OCI-LY7 (cell line): ENCODE results near the gene RACGAP1. TPM values are rescaled to one million over a fixed set of nuclear protein-coding genes. Genes with fewer than 3 reads are reported as not detected.

Experiments
- BruUV-seq: library from RNA; stranded (reverse); fragments of 400-500 nt; replicated peaks from 2 replicates; lab custom pipeline; 2021; lab: Mats Ljungman, UMichigan
- CTCF ChIA-PET: fragments of 300-600 bp; sonication (Branson Sonifier 250); formaldehyde crosslinking; loops from one replicate; lab custom pipeline; 2022; ENCODE audit warnings: antibody characterized with exemption; ENCODE audit not compliant: unreplicated experiment; lab: Charles Lee
- POLR2A ChIA-PET: fragments of 300-600 bp; sonication (Branson Sonifier 250); formaldehyde crosslinking; loops from one replicate; lab custom pipeline; 2022; ENCODE audit warnings: antibody characterized with exemption; lab: Charles Lee
- DNase-seq: peaks from one replicate; pipeline ENCODE4 v3.0.0-alpha.2; 2015; ENCODE audit warnings: low spot score
- H2AFZ ChIP-seq: fragments of 200-600 bp; sonication (generic), shearing (Covaris generic); 2 replicates; pipeline ENCODE4 v1.6.1; 2014; ENCODE audit warnings: mild to moderate bottlenecking, antibody characterized with exemption, low read length, moderate library complexity
- H3K27ac ChIP-seq: fragments of 200-600 bp; sonication (generic); 2 replicates; pipeline ENCODE4 v1.5.1; 2014; ENCODE audit warnings: mixed run types, low read depth, mild to moderate bottlenecking, moderate library complexity, low read length, inconsistent platforms; ENCODE audit not compliant: poor library complexity, severe bottlenecking
- H3K36me3 ChIP-seq: fragments of 200-600 bp; sonication (generic); 2 replicates; pipeline ENCODE4 v1.6.1; 2014; ENCODE audit warnings: mild to moderate bottlenecking, antibody characterized with exemption, low read length, moderate library complexity, mixed read lengths; ENCODE audit not compliant: insufficient read depth
- H3K4me1 ChIP-seq: fragments of 200-600 bp; sonication (generic); 2 replicates; pipeline ENCODE4 v1.5.1; 2014; ENCODE audit warnings: mild to moderate bottlenecking, low read length; ENCODE audit not compliant: insufficient read depth, poor library complexity, severe bottlenecking
- H3K4me2 ChIP-seq: fragments of 200-600 bp; sonication (generic); 2 replicates; pipeline ENCODE4 v1.6.1; 2014; ENCODE audit warnings: mild to moderate bottlenecking, low read length
- H3K4me3 ChIP-seq: fragments of 200-600 bp; sonication (generic); 2 replicates; pipeline ENCODE4 v1.5.1; 2014; ENCODE audit warnings: mild to moderate bottlenecking, low read depth, low read length; ENCODE audit not compliant: poor library complexity, severe bottlenecking
- H3K79me2 ChIP-seq: fragments of 200-600 bp; sonication (generic); 2 replicates; pipeline ENCODE4 v1.6.1; 2016; ENCODE audit warnings: low read depth, mild to moderate bottlenecking, low read length, moderate library complexity, mixed read lengths; ENCODE audit not compliant: insufficient read depth
- H3K9me2 ChIP-seq: fragments of 200-600 bp; sonication (generic); 2 replicates; pipeline ENCODE4 v1.6.1; 2016; ENCODE audit warnings: mild to moderate bottlenecking, low read length, mixed read lengths; ENCODE audit not compliant: insufficient read depth
- H3K9me3 ChIP-seq: fragments of 200-600 bp; sonication (generic); 2 replicates; pipeline ENCODE4 v1.6.1; 2014; ENCODE audit warnings: mild to moderate bottlenecking, mixed run types, low read length, mixed read lengths
- H4K20me1 ChIP-seq: fragments of 200-600 bp; sonication (generic); 2 replicates; pipeline ENCODE4 v1.6.1; 2014; ENCODE audit warnings: mild to moderate bottlenecking, antibody characterized with exemption, low read length, moderate library complexity, mixed read lengths; ENCODE audit not compliant: insufficient read depth
- CTCF ChIP-seq: fragments of 200-600 bp; sonication (generic); conservative IDR thresholded peaks from 2 replicates; pipeline ENCODE4 v1.5.1; 2014; ENCODE audit warnings: mild to moderate bottlenecking, antibody characterized with exemption, low read length, moderate library complexity, mixed read lengths
- EZH2phosphoT487 ChIP-seq: fragments of 200-600 bp; sonication (generic); IDR thresholded peaks from 2 replicates; pipeline ENCODE4 v1.6.1; 2018; ENCODE audit warnings: low read depth, borderline replicate concordance, mild to moderate bottlenecking, mixed run types, antibody characterized with exemption, low read length, moderate library complexity, mixed read lengths
- intact Hi-C: fragments of 100-400 bp; cut with micrococcal nuclease; formaldehyde crosslinking; loops from one replicate; pipeline ENCODE4 v1.10.0; 2022; ENCODE audit not compliant: unreplicated experiment
- total RNA-seq, 2 experiments: library from RNA; depleted of rRNA in 1 of 2; stranded (reverse); fragments of >200 nt in 1 of 2; shearing (Covaris generic) in 1 of 2; gene quantifications; 2 replicates each; pipeline ENCODE4 v1.2.3, GENCODE V29; 2014 to 2022

The RACGAP1 gene
- total RNA-seq, 2 experiments from 2014 or later, result 69.6 to 104 TPM

GRCh38 chr12:50073206-50073605 lies 47.9 kb upstream of the RACGAP1 start:
- intact Hi-C loops, result loop anchor here (5.0 kb wide), 1 partner anchor 36 kb away; no protein-coding TSS in a partner anchor
- Histone ChIP-seq H3K79me2 (no peaks in the 10 kb centered on the region), H3K9me3 (no peaks in the 10 kb centered on the region), H3K36me3 (no peaks in the 10 kb centered on the region), H4K20me1 (no peaks in the 10 kb centered on the region), H3K9me2 (no peaks in the 10 kb centered on the region), H2AFZ (no peak overlapping the region), H3K4me2 (no peak overlapping the region), H3K4me3 (no peak overlapping the region), H3K27ac (no peak overlapping the region), H3K4me1 (peaks cover 12% of the 10 kb centered on the region)
- no TSS peak for BruUV-seq
- POLR2A ChIA-PET, result no interaction called here
- CTCF ChIA-PET, result no interaction called here
- no peak for TF ChIP-seq CTCF
- no peak for TF ChIP-seq EZH2phosphoT487
- DNase-seq, result no peak

- Histone ChIP-seq H3K27ac (no peak overlapping the region), H3K36me3 (no peaks in the 10 kb centered on the region), H3K9me3 (no peaks in the 10 kb centered on the region), H4K20me1 (no peaks in the 10 kb centered on the region), H2AFZ (no peak overlapping the region), H3K4me1 (peaks cover 12% of the 10 kb centered on the region), H3K4me3 (no peak overlapping the region), H3K79me2 (no peaks in the 10 kb centered on the region), H3K9me2 (no peaks in the 10 kb centered on the region), H3K4me2 (no peak overlapping the region)
- TF ChIP-seq CTCF (no peak), EZH2phosphoT487 (no peak)
- ChIA-PET POLR2A (no interaction called here), CTCF (interaction anchor here (2.5 to 2.8 kb wide), 2 partner anchors 39 to 106 kb away, joined by 20 to 26 read pairs; partner anchors contain the start of gene COX14)
- intact Hi-C loops, result loop anchor here (5.0 kb wide), 1 partner anchor 35 kb away; no protein-coding TSS in a partner anchor
- DNase-seq, result no peak
- no TSS peak for BruUV-seq
These were observed 47.1 kb upstream of the RACGAP1 start for GRCh38 chr12:50072198-50072907.
